ENCODE results near the gene GSTT4. TPM values are rescaled to one million over a fixed set of nuclear protein-coding genes. Genes with fewer than 3 reads are reported as not detected.
"Not testable (repeated sequence)": the region's sequence is repeated elsewhere in the genome, so short reads cannot be mapped to it uniquely, and the experiment has no call there.

Gene GSTT4
- polyA plus RNA-seq, 2 of the 4 experiments (the other 2 are of a cell fraction), result not detected

DNA sequence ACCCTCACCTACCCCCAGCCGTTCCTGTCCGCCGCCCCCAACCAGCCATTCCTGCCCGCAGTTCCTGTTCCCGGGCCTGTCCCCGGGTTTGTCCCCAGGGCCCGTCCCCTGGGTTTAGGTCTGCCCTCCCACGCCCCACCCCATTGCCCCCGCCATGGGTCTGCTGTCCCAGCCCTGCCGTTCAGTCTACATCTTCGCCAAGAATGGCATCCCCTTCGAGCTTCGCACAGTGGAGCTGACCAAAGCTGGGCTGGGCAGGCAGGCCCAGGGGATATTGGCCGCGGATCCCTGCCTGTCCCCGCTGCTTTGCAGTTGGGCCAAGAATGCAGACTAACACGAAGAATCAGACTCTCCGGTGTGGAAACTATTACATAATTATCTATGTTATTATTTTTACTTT is 55.5 kb downstream of the GSTT4 start:
- FAIRE-seq; POLR2A ChIA-PET; H3K4me3 ChIP-seq; CTCF ChIA-PET; H3K27ac ChIP-seq; H3K9me3 ChIP-seq; DNase-seq (ENCODE audit: low read depth in 1 of 2, low spot score in 1 of 2); H3K4me2 ChIP-seq; ATAC-seq; H3K4me1 ChIP-seq: not testable (repeated sequence)
- WGBS (ENCODE audit: missing lambda C conversion rate), result 89% methylated on average over 8 of the region's 18 CpGs

Other genes with a start within 250 kb of the GSTT4 start
- gene C22orf15, start 242.5 kb downstream of the GSTT4 start, polyA plus RNA-seq (2011; rRNA removed), result not detected in 2 replicates
- not detected in 3 replicates for gene C22orf15, start 242.5 kb downstream of the GSTT4 start, polyA plus RNA-seq (2017; fragmentation: RNase III; extraction: RNeasy Plus Mini Kit Qiagen cat#74134 plus additional on column Dnase treatment)
- 33.0 and 59.4 TPM in 2 replicates for gene CHCHD10, start 237.5 kb downstream of the GSTT4 start, polyA plus RNA-seq (2011; rRNA removed)
- gene CHCHD10, start 237.5 kb downstream of the GSTT4 start, polyA plus RNA-seq (2017; fragmentation: RNase III; extraction: RNeasy Plus Mini Kit Qiagen cat#74134 plus additional on column Dnase treatment), result 79.5 to 99.0 TPM (median 85.4 TPM) in 3 replicates
- gene MMP11, start 232.6 kb downstream of the GSTT4 start, polyA plus RNA-seq (2011; rRNA removed), result 0.36 and 0.61 TPM in 2 replicates
- 0.16 to 0.26 TPM (median 0.23 TPM) in 3 replicates for gene MMP11, start 232.6 kb downstream of the GSTT4 start, polyA plus RNA-seq (2017; fragmentation: RNase III; extraction: RNeasy Plus Mini Kit Qiagen cat#74134 plus additional on column Dnase treatment)
- gene SMARCB1, start 218.5 kb downstream of the GSTT4 start, polyA plus RNA-seq (2011; rRNA removed), result 98.1 and 133 TPM in 2 replicates
- 59.2 to 66.9 TPM (median 65.6 TPM) in 3 replicates for gene SMARCB1, start 218.5 kb downstream of the GSTT4 start, polyA plus RNA-seq (2017; fragmentation: RNase III; extraction: RNeasy Plus Mini Kit Qiagen cat#74134 plus additional on column Dnase treatment)
- 0.08 and 0.34 TPM in 2 replicates for gene DERL3, start 166.4 kb downstream of the GSTT4 start, polyA plus RNA-seq (2011; rRNA removed)
- gene DERL3, start 166.4 kb downstream of the GSTT4 start, polyA plus RNA-seq (2017; fragmentation: RNase III; extraction: RNeasy Plus Mini Kit Qiagen cat#74134 plus additional on column Dnase treatment), result 0.18 to 0.40 TPM (median 0.34 TPM) in 3 replicates
- 5.6 and 6.9 TPM in 2 replicates for gene SLC2A11, start 147.6 kb downstream of the GSTT4 start, polyA plus RNA-seq (2011; rRNA removed)
- gene SLC2A11, start 147.6 kb downstream of the GSTT4 start, polyA plus RNA-seq (2017; fragmentation: RNase III; extraction: RNeasy Plus Mini Kit Qiagen cat#74134 plus additional on column Dnase treatment), result 9.5 to 12.4 TPM (median 12.4 TPM) in 3 replicates
- gene MIF, start 111.1 kb downstream of the GSTT4 start, polyA plus RNA-seq (2011; rRNA removed), result 173 and 197 TPM in 2 replicates
- gene MIF, start 111.1 kb downstream of the GSTT4 start, polyA plus RNA-seq (2017; fragmentation: RNase III; extraction: RNeasy Plus Mini Kit Qiagen cat#74134 plus additional on column Dnase treatment), result 752 to 794 TPM (median 776 TPM) in 3 replicates
- 0.30 and 0.50 TPM in 2 replicates for gene GSTT2B, start 44.3 kb downstream of the GSTT4 start, polyA plus RNA-seq (2011; rRNA removed)
- gene GSTT2B, start 44.3 kb downstream of the GSTT4 start, polyA plus RNA-seq (2017; fragmentation: RNase III; extraction: RNeasy Plus Mini Kit Qiagen cat#74134 plus additional on column Dnase treatment), result 0.11 to 0.30 TPM in 2 of 3 replicates, not detected in the other
- gene DDTL, start 38.6 kb downstream of the GSTT4 start, polyA plus RNA-seq (2011; rRNA removed), result 2.1 and 2.8 TPM in 2 replicates
- gene DDTL, start 38.6 kb downstream of the GSTT4 start, polyA plus RNA-seq (2017; fragmentation: RNase III; extraction: RNeasy Plus Mini Kit Qiagen cat#74134 plus additional on column Dnase treatment), result 2.5 to 3.2 TPM (median 2.7 TPM) in 3 replicates
- gene DDT, start 31.0 kb downstream of the GSTT4 start, polyA plus RNA-seq (2011; rRNA removed), result 87.6 and 119 TPM in 2 replicates
- gene DDT, start 31.0 kb downstream of the GSTT4 start, polyA plus RNA-seq (2017; fragmentation: RNase III; extraction: RNeasy Plus Mini Kit Qiagen cat#74134 plus additional on column Dnase treatment), result 173 to 188 TPM (median 180 TPM) in 3 replicates
- gene GSTT2, start 25.3 kb downstream of the GSTT4 start, polyA plus RNA-seq (2011; rRNA removed), result not detected in 2 replicates
- 0.13 to 0.17 TPM (median 0.14 TPM) in 3 replicates for gene GSTT2, start 25.3 kb downstream of the GSTT4 start, polyA plus RNA-seq (2017; fragmentation: RNase III; extraction: RNeasy Plus Mini Kit Qiagen cat#74134 plus additional on column Dnase treatment)
- 5.5 and 13.0 TPM in 2 replicates for gene CABIN1, start 5.9 kb upstream of the GSTT4 start, polyA plus RNA-seq (2011; rRNA removed)
- 16.7 to 17.5 TPM (median 16.8 TPM) in 3 replicates for gene CABIN1, start 5.9 kb upstream of the GSTT4 start, polyA plus RNA-seq (2017; fragmentation: RNase III; extraction: RNeasy Plus Mini Kit Qiagen cat#74134 plus additional on column Dnase treatment)
- gene SUSD2, start 176.0 kb upstream of the GSTT4 start, polyA plus RNA-seq (2011; rRNA removed), result 12.4 and 12.7 TPM in 2 replicates
- 51.4 to 60.9 TPM (median 51.9 TPM) in 3 replicates for gene SUSD2, start 176.0 kb upstream of the GSTT4 start, polyA plus RNA-seq (2017; fragmentation: RNase III; extraction: RNeasy Plus Mini Kit Qiagen cat#74134 plus additional on column Dnase treatment)
- gene GGT5, start 239.6 kb upstream of the GSTT4 start, polyA plus RNA-seq (2011; rRNA removed), result 2.3 and 3.1 TPM in 2 replicates
- 2.2 to 3.3 TPM (median 2.5 TPM) in 3 replicates for gene GGT5, start 239.6 kb upstream of the GSTT4 start, polyA plus RNA-seq (2017; fragmentation: RNase III; extraction: RNeasy Plus Mini Kit Qiagen cat#74134 plus additional on column Dnase treatment)

Data from A549 (cell line).